BLaER1 (cell line): ENCODE measurements around the gene SYT8.
"Not testable (repeated sequence)": the region's sequence is repeated elsewhere in the genome, so short reads cannot be mapped to it uniquely, and the experiment has no call there.

Experiments used
- H3K27ac ChIP-seq: shearing (Covaris generic); formaldehyde crosslinking; 2 replicates; pipeline ENCODE4 v1.8.1; 2022
- H3K27me3 ChIP-seq: shearing (Covaris generic); formaldehyde crosslinking; 2 replicates; pipeline ENCODE4 v1.8.1; 2022
- H3K36me3 ChIP-seq: shearing (Covaris generic); formaldehyde crosslinking; 2 replicates; pipeline ENCODE4 v1.8.1; 2022
- H3K4me1 ChIP-seq: shearing (Covaris generic); formaldehyde crosslinking; 2 replicates; pipeline ENCODE4 v1.8.1; 2022
- H3K4me2 ChIP-seq: shearing (Covaris generic); formaldehyde crosslinking; 2 replicates; pipeline ENCODE4 v1.8.1; 2022
- H3K4me3 ChIP-seq: shearing (Covaris generic); formaldehyde crosslinking; 2 replicates; pipeline ENCODE4 v1.8.1; 2022
- H3K9ac ChIP-seq: shearing (Covaris generic); formaldehyde crosslinking; 2 replicates; pipeline ENCODE4 v1.8.1; 2022
- H3K9me3 ChIP-seq: shearing (Covaris generic); formaldehyde crosslinking; 2 replicates; pipeline ENCODE4 v1.8.1; 2022
- H4K20me1 ChIP-seq: shearing (Covaris generic); formaldehyde crosslinking; 2 replicates; pipeline ENCODE4 v1.8.1; 2022
- Cebpa-rat ChIP-seq: shearing (Covaris generic); IDR thresholded peaks from 2 replicates; pipeline ENCODE4 v1.8.1; 2022

Gene SYT8

DNA sequence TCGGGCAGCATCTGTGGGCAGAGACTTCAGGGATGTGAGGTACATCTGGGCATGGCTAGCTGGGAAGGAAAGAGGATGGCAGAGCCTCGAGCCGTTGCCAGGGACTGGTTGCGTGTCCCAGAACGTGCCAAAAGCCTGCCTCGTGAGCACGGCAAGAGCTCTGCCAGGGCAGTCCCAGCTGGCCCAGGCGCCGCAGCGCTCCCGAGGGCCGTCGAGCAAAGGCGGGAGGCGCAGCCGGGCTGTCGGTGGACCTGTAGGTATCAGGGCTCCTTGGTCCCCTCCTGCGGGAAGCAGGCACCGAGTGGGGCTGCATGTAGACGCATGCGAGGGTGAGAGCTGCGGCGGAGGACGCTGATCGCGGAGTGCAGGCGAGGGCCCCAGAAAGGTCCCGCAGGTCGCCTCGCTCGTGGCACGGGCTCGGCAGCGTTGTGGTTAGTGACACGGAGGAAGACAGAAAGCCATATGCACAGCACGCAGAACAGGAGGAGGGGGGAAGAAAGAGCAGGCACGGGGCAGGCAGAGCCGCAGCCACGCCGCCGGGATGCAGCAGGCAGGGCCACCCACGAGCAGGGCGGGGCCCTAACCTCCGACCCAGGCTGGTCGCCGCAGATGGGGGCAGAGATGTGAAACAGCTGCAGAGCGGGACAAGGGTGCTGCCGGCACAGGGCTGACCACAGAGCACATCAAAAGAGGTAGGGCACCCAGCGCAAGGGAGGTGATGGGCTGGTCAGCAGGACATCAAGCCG lies 36.1 kb downstream of the SYT8 start:
- Histone ChIP-seq H3K27me3 (peaks cover 53% of the 10 kb centered on the region), H3K4me2 (peak overlapping the region; percentile 99), H3K9ac (no peak overlapping the region), H3K4me3 (no peak overlapping the region), H3K9me3 (no peaks in the 10 kb centered on the region), H3K36me3 (no peaks in the 10 kb centered on the region), H3K4me1 (peaks cover 85% of the 10 kb centered on the region), H4K20me1 (peaks cover 63% of the 10 kb centered on the region), H3K27ac (no peak overlapping the region)
- TF ChIP-seq Cebpa-rat, result no peak

DNA sequence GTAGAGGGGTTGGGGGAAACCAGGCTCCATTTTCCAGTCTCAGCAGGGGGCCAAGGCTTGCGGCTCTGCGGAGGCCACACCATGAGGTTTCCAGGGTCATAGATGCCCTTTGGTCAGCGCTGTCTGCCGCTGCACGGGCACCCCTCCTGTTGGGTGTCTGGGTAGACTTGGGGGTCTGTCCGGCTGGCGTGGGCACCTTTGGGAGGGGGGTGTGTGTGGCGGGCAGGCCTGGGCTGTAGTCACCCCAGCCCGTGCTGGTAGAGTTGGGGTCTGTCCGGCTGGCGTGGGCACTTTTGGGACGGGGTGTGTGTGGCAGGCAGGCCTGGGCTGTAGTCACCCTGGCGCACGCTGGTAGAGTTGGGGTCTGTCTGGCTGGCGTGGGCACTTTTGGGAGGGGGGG lies 36.7 kb downstream of the SYT8 start:
- peak overlapping the region; percentile 99 for H3K4me2 ChIP-seq
- H3K9me3 ChIP-seq, result no peaks in the 10 kb centered on the region
- no peak overlapping the region for H3K9ac ChIP-seq
- no peak for TF ChIP-seq Cebpa-rat
- H3K4me1 ChIP-seq, result peaks cover 92% of the 10 kb centered on the region
- H3K4me3 ChIP-seq, result no peak overlapping the region
- H3K27ac ChIP-seq, result no peak overlapping the region
- peaks cover 63% of the 10 kb centered on the region for H4K20me1 ChIP-seq
- no peaks in the 10 kb centered on the region for H3K36me3 ChIP-seq
- H3K27me3 ChIP-seq, result peaks cover 47% of the 10 kb centered on the region

DNA sequence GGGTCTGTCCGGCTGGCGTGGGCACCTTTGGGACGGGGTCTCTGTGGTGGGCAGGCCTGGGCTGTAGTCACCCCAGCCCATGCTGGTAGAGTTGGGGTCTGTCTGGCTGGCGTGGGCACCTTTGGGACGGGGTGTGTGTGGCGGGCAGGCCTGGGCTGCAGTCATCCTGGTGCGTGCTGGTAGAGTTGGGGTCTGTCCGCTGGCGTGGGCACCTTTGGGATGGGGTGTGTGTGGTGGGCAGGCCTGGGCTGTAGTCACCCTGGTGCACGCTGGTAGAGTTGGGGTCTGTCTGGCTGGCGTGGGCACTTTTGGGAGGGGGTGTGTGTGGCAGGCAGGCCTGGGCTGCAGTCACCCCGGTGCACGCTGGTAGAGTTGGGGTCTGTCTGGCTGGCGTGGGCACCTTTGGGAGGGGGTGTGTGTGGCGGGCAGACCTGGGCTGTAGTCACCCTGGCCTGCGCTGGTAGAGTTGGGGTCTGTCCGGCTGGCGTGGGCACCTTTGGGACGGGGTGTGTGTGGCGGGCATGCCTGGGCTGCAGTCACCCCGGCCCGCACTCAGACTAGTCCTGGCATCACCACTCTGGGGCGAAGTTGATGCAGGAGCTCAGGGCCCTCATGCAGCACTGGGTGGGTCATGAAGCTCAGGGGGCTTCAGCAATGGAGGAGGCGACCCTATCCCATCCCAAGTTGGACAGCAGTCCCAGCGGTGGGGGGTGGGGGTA lies 37.6 kb downstream of the SYT8 start:
- Histone ChIP-seq H4K20me1 (peaks cover 57% of the 10 kb centered on the region), H3K36me3 (no peaks in the 10 kb centered on the region), H3K4me2 (peak overlapping the region; percentile 68), H3K9ac (no peak overlapping the region), H3K9me3 (no peaks in the 10 kb centered on the region), H3K4me1 (peaks cover 92% of the 10 kb centered on the region), H3K27ac (no peak overlapping the region), H3K4me3 (no peak overlapping the region), H3K27me3 (peaks cover 39% of the 10 kb centered on the region)
- no peak for TF ChIP-seq Cebpa-rat

DNA sequence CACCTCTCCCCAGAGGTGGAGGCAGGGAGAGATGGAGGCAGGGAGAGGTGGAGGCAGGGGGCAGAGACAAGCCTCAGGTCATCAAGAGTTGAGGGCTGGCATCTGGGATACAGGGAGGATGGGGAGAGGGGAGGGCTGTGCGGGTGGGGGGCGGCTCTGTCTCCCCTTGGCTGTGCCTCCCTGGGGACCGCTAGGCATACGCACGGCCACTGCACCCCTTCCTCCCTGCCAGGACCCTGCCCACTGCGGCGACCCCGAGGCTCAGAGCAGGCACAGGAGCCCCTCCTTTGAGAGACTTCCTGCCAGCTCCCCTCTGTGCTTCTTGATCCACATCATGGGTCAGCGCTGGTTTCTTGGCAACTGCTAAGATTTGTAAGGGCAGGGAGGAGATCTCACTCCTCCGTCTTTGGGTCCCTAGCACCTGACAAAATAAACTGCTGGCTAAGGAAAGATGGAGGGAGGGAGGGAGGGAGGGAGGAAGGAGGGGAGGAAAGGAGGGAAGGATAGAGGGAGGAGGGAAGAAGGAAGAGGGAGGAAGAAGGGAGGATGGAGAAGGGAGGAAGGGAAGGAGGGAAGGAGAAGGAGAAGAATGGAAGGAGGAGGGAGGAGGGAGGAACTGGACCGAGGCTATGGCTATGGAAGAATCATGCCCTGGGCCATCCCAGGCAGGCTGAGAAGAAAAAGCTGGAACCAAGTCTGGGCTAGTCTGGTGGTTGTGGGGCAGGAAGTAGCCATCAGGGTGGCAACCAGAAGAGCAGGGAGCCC lies 38.4 kb downstream of the SYT8 start:
- no peak overlapping the region for H3K4me3 ChIP-seq

DNA sequence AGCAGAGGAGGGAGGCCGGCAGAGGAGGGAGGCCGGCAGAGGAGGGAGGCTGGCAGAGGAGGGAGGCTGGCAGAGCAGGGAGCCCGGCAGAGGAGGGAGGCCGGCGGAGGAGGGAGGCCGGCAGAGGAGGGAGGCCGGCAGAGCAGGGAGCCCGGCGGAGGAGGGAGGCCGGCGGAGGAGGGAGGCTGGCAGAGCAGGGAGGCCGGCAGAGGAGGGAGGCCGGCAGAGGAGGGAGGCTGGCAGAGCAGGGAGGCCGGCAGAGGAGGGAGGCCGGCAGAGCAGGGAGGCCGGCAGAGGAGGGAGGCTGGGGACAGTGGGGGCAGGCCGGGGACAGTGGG lies 39.0 kb downstream of the SYT8 start:
- not testable (repeated sequence) for H3K4me3 ChIP-seq, H3K36me3 ChIP-seq, H3K9ac ChIP-seq, H3K27ac ChIP-seq, H3K9me3 ChIP-seq
- H3K4me2 ChIP-seq, result peak overlapping the region; percentile 68
- peaks cover 30% of the 10 kb centered on the region for H3K27me3 ChIP-seq
- peaks cover 92% of the 10 kb centered on the region for H3K4me1 ChIP-seq
- peaks cover 47% of the 10 kb centered on the region for H4K20me1 ChIP-seq

More for the DNA sequence above, 38.4 kb downstream of the SYT8 start:
- no peaks in the 10 kb centered on the region for H3K36me3 ChIP-seq
- peaks cover 33% of the 10 kb centered on the region for H3K27me3 ChIP-seq
- H3K9me3 ChIP-seq, result no peaks in the 10 kb centered on the region
- no peak overlapping the region for H3K9ac ChIP-seq
- H3K27ac ChIP-seq, result no peak overlapping the region
- no peak for TF ChIP-seq Cebpa-rat
- peak overlapping the region; percentile 68 for H3K4me2 ChIP-seq
- peaks cover 52% of the 10 kb centered on the region for H4K20me1 ChIP-seq
- peaks cover 93% of the 10 kb centered on the region for H3K4me1 ChIP-seq

DNA sequence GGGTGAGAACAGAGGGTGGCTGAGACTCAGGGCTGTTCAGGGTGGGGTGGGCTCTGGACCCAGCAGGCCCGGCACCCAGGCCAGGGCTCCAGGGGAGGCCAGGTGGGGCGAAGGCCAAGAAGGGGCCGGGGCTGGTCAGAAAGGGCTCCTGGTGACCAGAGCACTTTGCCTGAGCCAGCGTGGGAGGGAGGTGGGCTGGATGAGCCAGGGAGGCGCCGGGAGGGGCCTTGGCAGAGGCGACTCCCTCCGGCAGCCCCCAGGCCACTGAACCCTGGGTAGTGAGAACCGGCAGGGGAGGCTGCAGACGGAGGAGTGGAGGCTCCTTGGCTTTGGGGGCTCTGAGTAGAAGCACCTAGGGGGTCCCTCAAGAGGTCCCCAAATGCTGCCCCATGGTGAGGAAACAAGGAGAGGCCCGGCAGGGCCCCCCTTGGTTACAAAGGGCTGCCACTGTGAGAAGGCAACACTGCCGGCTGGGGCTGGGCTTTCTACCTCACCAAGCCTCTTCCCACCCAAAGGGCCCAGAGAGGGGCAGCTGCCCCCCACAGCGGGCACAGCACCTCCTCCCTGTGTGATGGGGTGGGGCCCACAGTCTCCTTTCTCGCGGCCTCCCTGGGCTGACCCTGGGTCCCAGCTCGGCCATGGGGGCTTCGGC lies 39.8 kb downstream of the SYT8 start:
- H3K4me3 ChIP-seq, H3K27ac ChIP-seq, H3K36me3 ChIP-seq, H3K9me3 ChIP-seq, H3K9ac ChIP-seq: not testable (repeated sequence)
- H3K4me2 ChIP-seq, result peak overlapping the region; percentile 71; the same call in 1 of the 2 replicates
- H4K20me1 ChIP-seq, result peaks cover 39% of the 10 kb centered on the region
- peaks cover 90% of the 10 kb centered on the region for H3K4me1 ChIP-seq
- peaks cover 23% of the 10 kb centered on the region for H3K27me3 ChIP-seq

DNA sequence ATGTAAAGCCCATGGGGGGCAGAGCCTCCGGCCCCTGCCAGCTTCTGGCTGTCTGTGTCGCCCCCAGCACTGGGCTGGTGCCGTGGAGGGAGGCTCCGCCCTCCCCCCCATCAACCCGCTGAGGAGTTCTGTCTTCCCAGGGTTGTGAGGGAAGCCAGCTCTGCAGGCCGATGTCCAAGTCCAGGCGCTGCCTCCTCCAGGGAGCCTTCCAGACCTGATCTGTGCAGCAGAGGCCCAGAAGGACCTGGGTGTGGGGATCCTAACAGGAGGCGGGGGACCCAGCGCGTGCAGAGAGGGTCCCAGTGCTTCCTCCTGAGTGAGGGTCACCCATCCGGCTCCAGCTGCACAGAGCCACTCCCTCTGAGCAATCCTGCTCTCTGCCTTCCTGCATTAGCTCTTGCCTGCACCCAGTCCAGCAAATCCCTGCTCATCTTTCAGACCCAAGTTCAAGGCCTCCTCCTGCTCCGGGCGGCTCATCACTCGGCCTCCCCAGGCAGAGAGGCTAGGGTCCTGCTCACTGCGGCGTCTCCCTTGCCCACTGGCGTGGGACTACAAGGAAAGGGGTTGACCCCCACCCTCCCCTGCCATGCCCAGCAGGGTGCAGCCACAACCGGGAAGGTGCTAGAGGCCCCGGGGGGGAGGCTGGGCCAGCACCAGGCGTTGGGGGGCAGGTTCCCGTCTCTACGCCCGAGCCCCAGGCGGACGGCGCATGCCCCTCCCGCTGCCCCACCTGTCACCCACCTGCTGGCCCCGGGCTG lies 40.5 kb downstream of the SYT8 start:
- Histone ChIP-seq H3K9ac (no peak overlapping the region), H4K20me1 (peaks cover 32% of the 10 kb centered on the region), H3K4me3 (no peak overlapping the region), H3K4me2 (peak overlapping the region; percentile 71), H3K27ac (no peak overlapping the region), H3K4me1 (peaks cover 90% of the 10 kb centered on the region), H3K27me3 (peaks cover 16% of the 10 kb centered on the region), H3K36me3 (no peaks in the 10 kb centered on the region), H3K9me3 (no peaks in the 10 kb centered on the region)
- TF ChIP-seq Cebpa-rat, result no peak

DNA sequence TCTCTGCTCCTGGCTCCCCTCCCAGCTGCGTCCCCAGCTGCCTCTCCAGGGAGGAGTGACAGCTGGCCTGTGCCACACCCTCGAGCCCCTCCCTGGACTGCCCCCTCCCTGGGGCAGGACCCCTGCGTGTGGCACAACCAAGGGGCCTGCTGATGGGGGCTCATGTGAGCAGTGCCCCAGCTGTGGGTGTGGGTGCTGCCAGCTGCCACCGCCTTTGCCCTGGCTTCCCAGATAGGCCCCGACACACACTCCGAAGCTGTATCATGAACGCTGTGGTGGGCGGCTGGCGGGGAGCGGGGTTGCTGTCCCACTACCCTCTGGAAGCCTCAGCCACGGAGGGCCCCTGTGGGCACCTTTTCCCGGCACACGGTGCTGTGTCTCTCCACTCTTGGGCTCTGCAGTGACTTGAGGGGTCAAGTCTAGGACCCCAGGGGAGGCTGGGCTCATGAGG lies 41.1 kb downstream of the SYT8 start:
- not testable (repeated sequence) for H3K27ac ChIP-seq, H3K4me3 ChIP-seq, H3K36me3 ChIP-seq, H3K9ac ChIP-seq, H3K9me3 ChIP-seq, H3K27me3 ChIP-seq
- peaks cover 90% of the 10 kb centered on the region for H3K4me1 ChIP-seq
- H4K20me1 ChIP-seq, result peaks cover 26% of the 10 kb centered on the region
- peak overlapping the region; percentile 71 for H3K4me2 ChIP-seq

DNA sequence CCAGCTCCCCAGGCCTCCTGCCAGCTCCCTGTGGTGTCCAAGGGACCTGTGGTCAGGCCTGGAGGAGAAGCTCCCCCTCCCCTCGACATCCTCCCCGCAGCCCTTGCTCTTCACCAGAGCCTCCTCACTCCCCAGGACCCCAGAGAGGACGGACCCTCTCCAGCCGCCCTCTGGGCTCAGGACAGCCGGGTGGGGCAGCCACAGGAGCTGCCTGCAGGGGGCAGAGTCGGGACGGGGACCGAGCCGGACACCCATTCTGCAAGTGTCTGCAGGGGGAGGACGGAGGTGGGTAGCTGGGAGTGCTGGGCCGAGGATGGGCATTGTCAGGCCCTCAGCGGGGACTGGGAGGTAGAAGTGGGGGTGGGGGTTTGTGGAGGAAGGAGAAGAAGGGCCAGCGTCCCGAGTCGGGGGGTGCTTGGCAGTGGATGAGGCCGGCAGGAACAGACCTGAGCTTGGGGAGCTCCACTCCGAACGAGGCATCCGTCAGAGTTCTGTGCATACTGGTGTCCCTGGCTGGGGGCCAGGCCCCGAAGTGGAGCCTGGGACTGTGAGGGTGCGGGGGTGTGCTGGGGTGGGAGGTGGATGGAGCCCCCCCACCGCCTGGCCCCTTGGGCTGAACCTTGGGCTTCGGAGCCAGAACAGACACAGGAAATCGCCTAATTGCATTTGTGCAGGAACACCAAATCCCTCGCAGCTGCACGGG lies 41.7 kb downstream of the SYT8 start:
- no peaks in the 10 kb centered on the region for H3K36me3 ChIP-seq
- no peak overlapping the region for H3K9ac ChIP-seq
- H3K27ac ChIP-seq, result no peak overlapping the region
- H3K4me1 ChIP-seq, result peaks cover 90% of the 10 kb centered on the region
- peak overlapping the region; percentile 71 for H3K4me2 ChIP-seq
- H3K4me3 ChIP-seq, result no peak overlapping the region
- H3K27me3 ChIP-seq, result peaks cover 4% of the 10 kb centered on the region
- H3K9me3 ChIP-seq, result no peaks in the 10 kb centered on the region
- no peak for TF ChIP-seq Cebpa-rat
- H4K20me1 ChIP-seq, result peaks cover 19% of the 10 kb centered on the region
